Measurements from ENCODE around the gene GALNTL6. TPM values are rescaled to one million over a fixed set of nuclear protein-coding genes. Genes with fewer than 3 reads are reported as not detected.

GALNTL6 gene
- total RNA-seq, 2 donors from 2014 or later, result not detected

DNA sequence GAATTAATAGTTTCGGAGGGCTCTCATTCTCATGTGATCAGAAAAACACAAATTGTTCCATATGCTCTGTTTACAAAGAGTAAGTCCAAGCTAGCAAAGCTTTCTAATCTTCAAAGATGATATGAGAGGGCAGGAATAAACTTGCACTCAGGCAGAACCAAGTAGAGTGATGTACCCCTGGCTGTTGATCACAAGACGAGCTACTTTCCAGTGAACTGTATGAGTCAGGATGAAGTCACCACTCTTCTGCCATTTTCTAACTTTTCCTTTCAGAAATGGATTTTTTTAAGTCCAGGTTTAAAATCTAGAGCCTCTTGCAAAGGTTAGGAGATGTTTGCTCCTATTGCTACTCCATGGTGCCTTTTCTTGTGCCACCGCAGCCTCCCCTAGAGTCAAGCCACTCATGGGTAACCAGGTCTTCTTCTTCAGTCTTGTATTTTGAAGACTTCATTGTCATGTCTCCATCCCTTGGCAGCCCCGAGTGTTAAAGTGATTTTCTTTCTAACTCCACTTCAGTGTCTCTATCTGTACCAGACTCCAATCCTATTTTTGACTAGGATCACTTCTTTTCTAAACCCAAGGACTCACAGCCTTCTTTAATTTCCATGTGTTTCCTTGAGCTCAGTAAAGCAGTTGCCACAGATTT lies 1183.5 kb downstream of the GALNTL6 start:
- DNase-seq (peak; percentile 10 to 14), ATAC-seq (replicated peaks in 1 of 2) (peak; percentile 85 to 93)
- Mint-ChIP-seq H3K36me3 (ENCODE audit: insufficient read depth in 2 of 2) (no peaks in the 10 kb centered on the region), H3K27me3 (ENCODE audit: low read depth) (peaks cover 33% of the 10 kb centered on the region), H3K9me3 (no peaks in the 10 kb centered on the region), H3K4me1 (ENCODE audit: low read depth) (peaks cover 11% of the 10 kb centered on the region), H3K4me3 (peak overlapping the region in 1 of 2 donors; percentile 31), H3K27ac (no peak overlapping the region)

DNA sequence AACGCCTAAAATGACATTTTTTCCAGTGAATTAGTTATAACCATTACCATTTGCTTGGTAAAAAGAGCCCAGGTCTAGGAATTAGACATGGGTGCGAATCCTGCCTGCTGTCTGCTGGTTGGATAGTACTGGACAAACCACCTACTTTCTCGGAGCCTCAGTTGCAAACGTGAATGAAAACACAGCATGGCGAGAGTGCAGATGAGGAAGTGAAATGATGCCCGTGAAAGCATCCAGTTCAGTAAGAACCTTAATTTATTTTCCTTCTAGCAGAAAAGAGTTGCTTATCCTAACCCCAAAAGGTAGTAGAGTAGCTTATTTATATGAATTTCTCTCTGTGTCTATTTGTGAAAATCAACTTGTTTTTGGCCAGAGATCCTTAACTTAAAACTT lies 1184.0 kb downstream of the GALNTL6 start:
- H3K4me3 Mint-ChIP-seq, result no peak overlapping the region
- DNase-seq (no peak), ATAC-seq (replicated peaks in 1 of 2) (no peak)
- H3K4me1 Mint-ChIP-seq (ENCODE audit: low read depth), result peaks cover 11% of the 10 kb centered on the region
- no peak overlapping the region for H3K27ac Mint-ChIP-seq
- H3K9me3 Mint-ChIP-seq, result no peaks in the 10 kb centered on the region
- H3K27me3 Mint-ChIP-seq (ENCODE audit: low read depth), result peaks cover 33% of the 10 kb centered on the region
- H3K36me3 Mint-ChIP-seq (ENCODE audit: insufficient read depth in 2 of 2), result no peaks in the 10 kb centered on the region

DNA sequence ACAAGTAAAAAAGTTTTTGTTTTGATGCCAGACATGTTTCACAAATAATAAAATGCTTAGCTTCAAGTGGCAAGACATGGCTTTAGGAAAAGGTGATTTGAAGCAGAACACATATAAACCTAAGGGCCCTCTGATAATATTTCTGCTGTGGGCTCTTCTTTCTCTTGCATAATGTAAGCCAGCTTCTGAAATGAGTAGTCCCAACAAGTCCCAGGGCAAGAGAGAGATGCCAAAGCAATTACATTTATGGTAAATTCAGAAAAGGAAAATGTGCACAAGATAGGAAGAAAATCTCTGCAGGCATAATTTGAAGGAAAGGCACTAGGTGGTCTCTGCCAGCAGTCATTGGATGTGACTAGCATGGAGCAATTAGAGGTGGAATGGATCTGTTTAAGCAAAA lies 1184.7 kb downstream of the GALNTL6 start:
- no peak for DNase-seq
- Mint-ChIP-seq H3K4me3 (no peak overlapping the region), H3K27ac (no peak overlapping the region), H3K36me3 (ENCODE audit: insufficient read depth in 2 of 2) (no peaks in the 10 kb centered on the region), H3K9me3 (no peaks in the 10 kb centered on the region), H3K27me3 (ENCODE audit: low read depth) (peaks cover 33% of the 10 kb centered on the region), H3K4me1 (ENCODE audit: low read depth) (peaks cover 11% of the 10 kb centered on the region)
- ATAC-seq (replicated peaks in 1 of 2), result no peak

DNA sequence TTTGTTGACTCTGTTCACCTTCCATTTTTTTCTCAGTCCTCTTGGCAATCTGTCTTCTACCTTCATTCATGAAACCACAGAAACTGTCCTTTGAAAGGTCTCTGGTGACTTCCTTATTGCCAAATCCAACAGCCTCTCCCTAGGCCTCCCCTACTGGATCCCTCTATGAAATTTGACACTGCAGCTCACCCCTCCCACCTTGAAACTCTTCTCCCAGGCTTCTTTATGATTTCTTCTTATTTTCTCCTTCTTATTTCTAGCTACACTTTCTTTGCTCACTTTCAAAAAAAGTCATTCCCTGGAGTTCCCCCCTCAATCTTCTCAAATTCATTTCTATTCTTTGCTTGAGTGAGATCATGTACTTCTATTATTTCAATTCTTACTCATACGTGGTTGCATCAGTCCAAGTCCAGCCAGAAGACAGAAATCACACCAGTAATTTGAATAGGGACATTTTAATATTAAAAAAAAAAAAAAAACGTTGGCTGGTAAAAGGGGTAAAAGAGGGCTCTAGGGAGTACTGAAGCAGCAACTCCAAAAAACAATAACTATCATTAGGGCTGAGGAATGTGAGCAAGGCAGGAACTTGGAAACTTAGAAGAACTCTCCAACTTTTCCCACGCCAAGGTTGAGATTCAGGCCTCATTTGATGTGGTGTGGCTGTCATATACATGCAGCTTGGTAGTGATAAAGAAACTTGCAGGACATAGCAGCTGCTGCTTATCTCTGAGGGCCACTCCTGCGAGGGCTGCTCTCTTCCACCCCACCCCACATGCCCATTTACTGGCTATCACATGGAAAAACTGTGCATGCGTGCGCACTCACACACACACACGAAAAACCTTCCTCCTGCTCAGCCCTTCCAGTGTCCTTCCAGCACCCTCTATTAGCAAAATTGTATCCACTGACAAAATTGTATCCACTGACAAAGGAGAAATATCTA lies 1185.6 kb downstream of the GALNTL6 start:
- no peak for DNase-seq
- peaks cover 30% of the 10 kb centered on the region for H3K27me3 Mint-ChIP-seq (ENCODE audit: low read depth)
- no peak for ATAC-seq (replicated peaks in 1 of 2)
- no peak overlapping the region for H3K4me3 Mint-ChIP-seq
- H3K36me3 Mint-ChIP-seq (ENCODE audit: insufficient read depth in 2 of 2), result no peaks in the 10 kb centered on the region
- no peak overlapping the region for H3K27ac Mint-ChIP-seq
- no peaks in the 10 kb centered on the region for H3K9me3 Mint-ChIP-seq
- H3K4me1 Mint-ChIP-seq (ENCODE audit: low read depth), result peaks cover 11% of the 10 kb centered on the region

DNA sequence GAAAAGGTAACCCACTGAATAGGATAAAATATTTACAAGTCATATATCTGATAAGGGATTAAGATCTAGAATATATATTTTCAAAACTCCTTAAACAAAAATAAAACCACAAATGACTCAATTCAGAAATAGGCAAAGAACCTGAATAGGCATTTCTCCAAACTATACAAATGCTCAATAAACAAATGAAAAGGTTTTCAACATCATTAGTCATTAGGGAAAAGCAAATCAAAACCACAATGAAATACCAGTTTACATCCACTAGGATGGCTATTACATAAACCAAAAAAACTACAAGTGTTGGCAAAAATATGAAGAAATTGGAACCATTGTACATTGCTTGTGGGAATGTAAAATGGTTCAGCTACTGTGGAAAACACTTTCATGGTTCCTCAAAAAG lies 1188.4 kb downstream of the GALNTL6 start:
- H3K9me3 Mint-ChIP-seq, result no peaks in the 10 kb centered on the region
- H3K27me3 Mint-ChIP-seq (ENCODE audit: low read depth), result peaks cover 26% of the 10 kb centered on the region
- no peak overlapping the region for H3K4me3 Mint-ChIP-seq
- ATAC-seq (replicated peaks in 1 of 2), result no peak
- DNase-seq, result no peak
- H3K36me3 Mint-ChIP-seq (ENCODE audit: insufficient read depth in 2 of 2), result no peaks in the 10 kb centered on the region
- peaks cover 4% of the 10 kb centered on the region for H3K4me1 Mint-ChIP-seq (ENCODE audit: low read depth)
- no peak overlapping the region for H3K27ac Mint-ChIP-seq

DNA sequence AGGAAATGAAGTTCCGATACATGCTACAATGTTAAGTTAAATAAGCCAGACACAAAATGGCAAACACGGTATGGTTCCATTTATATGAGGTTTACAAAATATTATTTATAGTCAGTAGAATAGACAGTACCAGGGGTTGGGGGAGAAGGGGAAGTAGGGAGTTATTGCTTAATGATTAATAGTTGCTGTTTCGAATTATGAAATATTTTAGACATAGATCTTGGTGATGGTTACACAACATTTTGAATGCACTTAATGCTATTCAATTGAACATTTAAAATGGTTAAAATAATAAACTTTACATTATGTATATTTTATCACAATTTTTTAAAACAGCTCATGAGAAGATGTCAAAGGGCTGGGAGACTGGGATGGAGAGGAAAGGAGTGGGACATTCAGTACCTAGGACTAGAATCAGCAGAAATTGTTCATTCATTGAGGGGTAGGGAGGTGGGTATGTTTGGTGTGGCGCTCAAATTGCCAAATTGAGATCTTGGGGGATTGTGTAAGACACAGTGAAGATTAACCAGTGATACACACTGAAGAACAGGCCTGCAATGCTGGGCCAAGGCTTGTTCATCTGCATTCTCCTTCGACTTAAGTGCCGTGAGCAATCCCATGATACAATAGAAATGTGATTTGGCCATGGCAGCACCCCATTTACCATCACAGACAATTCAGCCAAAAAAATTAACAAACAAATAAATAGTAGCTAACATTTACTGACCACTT lies 1189.8 kb downstream of the GALNTL6 start:
- no peaks in the 10 kb centered on the region for H3K4me1 Mint-ChIP-seq (ENCODE audit: low read depth)
- H3K27me3 Mint-ChIP-seq (ENCODE audit: low read depth), result peaks cover 14% of the 10 kb centered on the region
- H3K9me3 Mint-ChIP-seq, result no peaks in the 10 kb centered on the region
- no peak for DNase-seq
- H3K4me3 Mint-ChIP-seq, result no peak overlapping the region
- H3K36me3 Mint-ChIP-seq (ENCODE audit: insufficient read depth in 2 of 2), result no peaks in the 10 kb centered on the region
- H3K27ac Mint-ChIP-seq, result no peak overlapping the region
- no peak for ATAC-seq (replicated peaks in 1 of 2)

DNA sequence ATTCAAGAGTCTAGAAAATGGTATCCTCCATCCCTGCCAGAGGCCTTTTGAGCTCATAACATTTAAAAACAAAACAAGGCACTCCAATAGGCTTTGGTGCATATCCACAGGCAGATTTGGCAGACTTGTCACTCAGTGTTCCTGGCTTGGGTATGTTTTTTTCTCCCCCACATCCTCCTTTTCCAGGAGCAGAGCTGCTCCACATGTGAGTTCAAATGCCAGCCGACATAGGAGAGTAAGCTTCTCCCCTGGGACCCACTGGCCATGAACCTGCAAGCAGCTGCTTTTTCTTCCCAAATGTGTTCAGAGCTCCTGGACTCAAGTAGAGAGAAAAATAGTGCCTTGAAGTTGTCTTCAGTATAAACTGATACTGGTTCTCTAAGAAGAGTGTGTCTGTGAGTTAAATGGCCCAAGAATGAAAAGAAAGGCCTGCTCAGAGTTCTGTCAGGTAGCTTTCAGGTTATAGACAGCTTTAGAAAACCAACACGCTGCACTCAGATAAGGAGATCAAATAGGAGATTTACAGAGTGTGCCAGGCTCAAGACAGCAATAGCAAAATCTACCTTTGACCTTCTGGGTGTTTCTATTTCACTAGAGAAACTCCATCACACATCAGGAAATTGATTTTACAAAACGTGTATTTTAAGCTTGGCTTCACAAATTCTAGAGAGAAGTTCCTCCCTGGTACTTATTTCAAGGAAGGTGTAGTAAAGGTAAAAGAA lies 1192.9 kb downstream of the GALNTL6 start:
- H3K9me3 Mint-ChIP-seq, result no peaks in the 10 kb centered on the region
- no peak for ATAC-seq (replicated peaks in 1 of 2)
- H3K27me3 Mint-ChIP-seq (ENCODE audit: low read depth), result no peaks in the 10 kb centered on the region
- no peaks in the 10 kb centered on the region for H3K4me1 Mint-ChIP-seq (ENCODE audit: low read depth)
- no peaks in the 10 kb centered on the region for H3K36me3 Mint-ChIP-seq (ENCODE audit: insufficient read depth in 2 of 2)
- H3K4me3 Mint-ChIP-seq, result no peak overlapping the region
- no peak overlapping the region for H3K27ac Mint-ChIP-seq
- DNase-seq, result no peak

DNA sequence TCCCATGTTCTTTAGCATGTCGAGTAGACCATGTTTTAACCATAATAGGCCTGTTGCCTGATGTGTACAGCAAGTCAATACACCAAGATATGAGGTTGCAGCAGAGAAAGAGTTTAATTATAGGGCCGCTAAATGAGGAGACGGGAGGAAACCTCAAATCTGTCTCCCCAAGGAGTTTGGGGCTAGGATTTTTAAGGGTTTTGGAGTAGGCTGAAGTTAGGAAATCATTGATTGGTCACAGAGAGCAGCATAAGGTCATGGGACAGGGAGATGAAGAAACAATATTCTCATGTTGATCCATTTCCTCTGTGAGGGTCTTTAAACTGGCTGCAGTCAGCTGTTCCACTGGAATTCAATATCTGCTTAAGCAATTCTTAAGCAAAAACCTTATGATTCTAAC lies 1195.2 kb downstream of the GALNTL6 start:
- DNase-seq (no peak), ATAC-seq (replicated peaks in 1 of 2) (no peak)
- H3K4me3 Mint-ChIP-seq, result no peak overlapping the region
- no peaks in the 10 kb centered on the region for H3K9me3 Mint-ChIP-seq
- H3K4me1 Mint-ChIP-seq (ENCODE audit: low read depth), result peaks cover under 1% of the 10 kb centered on the region
- no peaks in the 10 kb centered on the region for H3K27me3 Mint-ChIP-seq (ENCODE audit: low read depth)
- no peaks in the 10 kb centered on the region for H3K36me3 Mint-ChIP-seq (ENCODE audit: insufficient read depth in 2 of 2)
- no peak overlapping the region for H3K27ac Mint-ChIP-seq

DNA sequence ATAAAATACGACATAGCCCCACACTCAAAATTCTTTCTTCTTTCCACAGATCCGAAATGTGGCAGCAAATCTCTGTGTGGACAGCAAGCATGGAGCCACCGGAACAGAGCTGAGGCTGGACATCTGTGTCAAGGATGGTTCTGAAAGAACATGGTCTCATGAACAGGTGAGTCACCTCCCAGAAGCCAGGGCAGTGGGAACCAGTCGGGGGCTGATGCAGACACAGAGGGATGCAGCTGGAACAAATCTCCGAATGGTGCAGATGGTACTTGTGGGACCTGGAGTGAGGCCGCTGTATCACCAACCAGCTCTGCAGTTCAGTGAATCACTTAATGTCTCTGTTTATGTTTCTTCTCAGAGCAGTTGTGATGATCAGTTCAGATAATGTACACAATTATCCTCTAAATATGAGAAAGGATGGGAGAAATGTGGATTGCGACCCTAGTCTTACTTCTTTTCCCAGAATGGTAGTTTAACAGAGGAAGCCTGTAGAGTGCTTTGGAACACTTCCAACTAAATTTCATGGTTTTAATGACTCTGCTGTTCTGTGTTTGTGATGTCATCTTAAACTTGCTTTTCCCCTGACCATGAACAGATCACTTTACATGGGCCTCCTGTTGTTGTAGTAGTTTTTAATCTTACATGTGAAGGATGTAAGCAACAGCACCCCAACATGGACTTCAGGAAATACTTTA lies 1196.1 kb downstream of the GALNTL6 start:
- Mint-ChIP-seq H3K27me3 (ENCODE audit: low read depth) (no peaks in the 10 kb centered on the region), H3K9me3 (no peaks in the 10 kb centered on the region), H3K4me1 (ENCODE audit: low read depth) (peaks cover 8% of the 10 kb centered on the region), H3K27ac (no peak overlapping the region), H3K36me3 (ENCODE audit: insufficient read depth in 2 of 2) (no peaks in the 10 kb centered on the region), H3K4me3 (no peak overlapping the region)
- no peak for DNase-seq
- ATAC-seq (replicated peaks in 1 of 2), result no peak

DNA sequence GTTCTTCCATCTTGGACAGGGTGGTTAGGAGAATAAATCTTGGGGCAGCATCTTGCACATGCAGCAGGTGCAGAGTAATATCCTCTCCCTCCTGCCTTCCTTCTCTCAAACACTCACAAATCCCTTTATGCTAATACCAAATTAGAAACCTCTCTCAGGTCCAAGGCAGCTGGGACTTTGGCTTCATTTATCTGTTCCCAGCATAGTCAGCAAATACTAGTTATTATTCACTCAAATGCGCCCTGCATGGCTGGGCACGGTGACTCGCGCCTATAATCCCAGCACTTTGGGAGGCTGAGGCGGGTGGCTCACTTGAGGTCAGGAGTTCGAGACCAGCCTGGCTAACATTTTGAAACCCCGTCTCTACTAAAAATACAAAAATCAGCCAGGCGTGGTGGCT lies 1199.4 kb downstream of the GALNTL6 start:
- H3K9me3 Mint-ChIP-seq, result no peaks in the 10 kb centered on the region
- no peaks in the 10 kb centered on the region for H3K27me3 Mint-ChIP-seq (ENCODE audit: low read depth)
- H3K27ac Mint-ChIP-seq, result no peak overlapping the region
- ATAC-seq (replicated peaks in 1 of 2) (no peak), DNase-seq (no peak)
- H3K4me3 Mint-ChIP-seq, result no peak overlapping the region
- H3K36me3 Mint-ChIP-seq (ENCODE audit: insufficient read depth in 2 of 2), result no peaks in the 10 kb centered on the region
- peaks cover 9% of the 10 kb centered on the region for H3K4me1 Mint-ChIP-seq (ENCODE audit: low read depth)

DNA sequence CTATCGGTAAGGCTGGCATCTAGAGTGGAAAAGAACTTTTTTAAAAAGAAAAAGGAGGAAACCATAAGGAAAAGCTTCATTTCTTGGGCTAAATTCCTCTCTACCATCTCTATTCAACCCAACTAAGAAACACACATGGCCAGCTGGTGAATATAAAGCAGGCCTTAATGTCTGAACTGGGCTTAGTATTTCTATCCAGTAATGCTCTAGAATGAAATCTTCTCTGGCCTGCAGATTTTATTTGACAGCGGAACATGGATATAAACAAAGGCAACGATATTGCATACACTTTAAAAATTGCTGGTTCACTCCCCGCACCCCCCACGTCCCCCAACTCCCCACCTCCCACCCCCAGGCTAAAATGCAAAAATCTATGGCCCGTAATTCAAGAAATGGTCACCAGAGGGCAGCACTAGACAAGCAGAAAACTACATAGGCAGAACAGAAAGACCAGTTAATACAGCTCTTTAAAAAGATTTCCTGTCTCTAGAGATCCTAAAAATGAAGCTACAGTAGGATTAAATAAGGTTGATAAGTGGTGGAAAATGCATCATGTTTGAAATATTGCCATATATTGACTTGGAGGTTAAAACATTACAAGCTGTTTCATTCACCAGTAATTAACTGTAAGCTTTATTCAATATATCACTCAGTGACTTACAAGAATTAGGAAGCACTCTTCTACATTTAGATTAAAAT lies 1200.2 kb downstream of the GALNTL6 start:
- ATAC-seq (replicated peaks in 1 of 2) (peak; percentile 44), DNase-seq (peak; percentile 42 to 53)
- H3K4me1 Mint-ChIP-seq (ENCODE audit: low read depth), result peaks cover 9% of the 10 kb centered on the region
- H3K27ac Mint-ChIP-seq, result no peak overlapping the region
- H3K4me3 Mint-ChIP-seq, result no peak overlapping the region
- no peaks in the 10 kb centered on the region for H3K9me3 Mint-ChIP-seq
- no peaks in the 10 kb centered on the region for H3K36me3 Mint-ChIP-seq (ENCODE audit: insufficient read depth in 2 of 2)
- no peaks in the 10 kb centered on the region for H3K27me3 Mint-ChIP-seq (ENCODE audit: low read depth)

DNA sequence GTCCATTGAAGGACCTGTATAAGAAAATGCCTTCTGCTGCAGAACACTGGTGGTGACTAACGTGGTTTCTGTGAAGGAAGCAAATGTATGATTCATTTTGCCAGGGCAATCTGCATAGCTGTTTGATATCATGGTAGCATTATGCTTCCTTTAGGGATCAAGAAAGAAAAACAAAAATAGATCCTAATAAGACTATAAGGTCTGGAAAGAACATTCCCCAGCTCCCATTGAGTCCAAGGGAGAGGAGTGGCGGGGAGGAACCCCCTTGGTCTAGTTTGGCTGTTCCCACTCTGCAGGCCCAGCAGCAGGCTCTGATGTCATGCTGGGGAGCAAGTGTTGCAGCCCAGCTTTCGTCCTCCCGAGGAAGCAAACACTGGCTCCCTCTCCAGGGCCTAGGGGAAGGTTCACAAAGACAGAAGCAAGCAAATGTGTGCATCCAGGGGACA lies 1200.9 kb downstream of the GALNTL6 start:
- Mint-ChIP-seq H3K9me3 (no peaks in the 10 kb centered on the region), H3K4me1 (ENCODE audit: low read depth) (peaks cover 9% of the 10 kb centered on the region), H3K4me3 (no peak overlapping the region), H3K27ac (no peak overlapping the region), H3K27me3 (ENCODE audit: low read depth) (no peaks in the 10 kb centered on the region), H3K36me3 (ENCODE audit: insufficient read depth in 2 of 2) (no peaks in the 10 kb centered on the region)
- ATAC-seq (replicated peaks in 1 of 2) (peak; percentile 58 to 62), DNase-seq (no peak)
